MV-4-11 (cell line): ENCODE measurements around the gene CHCHD10.
A peak's percentile ranks its signal among the peaks of the same experiment; 100 is the strongest.

Experiments
- DNase-seq: peaks from one replicate; lab custom pipeline; 2025; lab: John Stamatoyannopoulos, UW

The CHCHD10 gene

DNA sequence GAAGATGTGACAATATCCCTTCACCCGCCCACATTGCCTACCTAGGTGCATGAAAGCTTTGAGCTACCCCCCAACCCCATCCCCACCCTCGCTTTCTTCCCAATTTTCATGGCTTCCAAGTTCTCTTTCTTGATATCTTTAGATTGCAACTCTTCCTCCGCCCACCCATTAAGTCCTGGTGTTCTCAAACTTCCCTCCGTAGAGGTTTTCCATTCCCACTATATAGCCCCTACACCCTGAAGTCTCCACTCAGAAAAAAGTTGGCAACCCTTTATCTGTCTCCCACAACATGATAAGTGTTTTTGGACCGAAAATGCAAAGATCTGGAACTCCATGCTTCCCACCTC lies 17.4 kb downstream of the CHCHD10 start:
- DNase-seq, result no peak

- DNase-seq, result peak; percentile 55
These were observed 17.9 kb downstream of the CHCHD10 start for GRCh38 chr22:23749841-23750301.

DNA sequence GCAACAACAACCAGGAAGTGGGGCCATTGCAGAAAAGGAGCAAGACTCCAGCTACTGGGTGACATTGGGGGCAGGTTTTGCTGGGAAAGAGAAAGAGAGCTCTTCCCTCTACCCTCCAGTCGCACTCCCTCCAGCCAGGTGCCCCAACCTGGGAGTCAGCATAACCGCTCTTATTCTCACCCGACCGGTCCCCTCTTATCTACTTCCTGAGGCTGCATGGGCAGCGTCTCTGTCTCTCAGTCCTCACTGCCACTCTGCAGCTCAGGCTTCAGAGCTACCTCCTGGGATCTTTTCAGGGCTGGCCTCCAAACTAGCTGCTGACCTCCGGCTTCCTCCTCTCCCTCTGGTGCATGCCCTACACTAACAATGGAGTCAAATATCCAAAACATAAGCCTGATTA lies 22.0 kb downstream of the CHCHD10 start:
- peak; percentile 42 for DNase-seq

DNA sequence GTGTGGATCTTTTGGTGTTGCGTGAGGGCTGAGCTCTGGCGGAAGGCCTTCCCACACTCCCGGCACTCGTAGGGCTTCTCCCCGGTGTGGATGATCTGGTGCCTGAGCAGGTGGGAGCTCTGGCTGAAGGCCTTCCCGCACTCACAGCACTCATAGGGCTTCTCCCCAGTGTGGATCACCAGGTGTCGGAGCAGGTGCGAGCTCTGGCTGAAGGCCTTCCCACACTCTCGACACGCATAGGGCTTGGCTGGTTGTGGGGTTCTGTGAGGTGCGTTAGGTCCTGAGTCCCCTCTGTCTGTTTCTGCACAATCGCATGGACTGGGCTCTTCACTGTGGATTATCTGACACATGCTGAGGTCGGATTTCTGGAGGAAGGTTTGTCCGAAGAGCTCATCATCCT lies 23.3 kb downstream of the CHCHD10 start:
- DNase-seq, result no peak

- DNase-seq, result no peak
These were observed 23.8 kb downstream of the CHCHD10 start for GRCh38 chr22:23744001-23744400.

- no peak for DNase-seq
These were observed 24.5 kb downstream of the CHCHD10 start for GRCh38 chr22:23743303-23743705.

DNA sequence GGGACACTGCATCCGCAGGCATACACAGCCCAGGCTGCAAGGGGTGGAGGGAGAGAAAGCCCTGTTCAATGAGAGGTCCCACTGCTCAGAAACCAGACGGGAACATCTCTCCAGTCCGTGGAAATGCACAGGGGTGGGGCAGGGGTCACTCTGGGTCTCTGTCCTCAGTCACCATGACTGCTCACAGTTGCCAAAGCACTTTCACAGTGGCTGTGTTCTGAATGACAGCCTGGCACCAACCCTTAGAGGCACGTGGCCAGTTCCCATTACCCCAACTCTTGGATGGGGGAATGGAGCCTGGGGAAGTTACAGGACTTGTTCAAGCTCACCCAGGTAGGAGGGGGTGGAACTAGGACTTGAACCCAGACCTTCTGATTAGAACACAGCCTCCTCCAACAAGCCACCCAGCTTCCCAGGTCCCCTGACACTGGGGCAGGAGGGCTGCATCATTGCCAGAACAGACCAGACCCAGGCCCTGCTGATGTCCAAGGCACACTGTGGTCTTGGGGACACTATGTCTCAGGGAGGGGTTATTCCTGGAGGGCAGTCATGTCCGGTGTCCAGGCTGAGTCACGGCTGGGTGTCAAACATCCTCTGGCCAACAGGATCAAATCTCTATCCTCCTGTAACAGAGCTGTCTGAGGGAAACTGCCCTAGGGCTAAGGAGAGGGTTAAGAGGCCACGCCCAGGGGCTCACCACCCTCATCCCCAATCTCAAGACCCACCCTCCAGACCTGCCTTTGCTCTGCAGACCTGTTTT lies 25.1 kb downstream of the CHCHD10 start:
- DNase-seq, result no peak

DNA sequence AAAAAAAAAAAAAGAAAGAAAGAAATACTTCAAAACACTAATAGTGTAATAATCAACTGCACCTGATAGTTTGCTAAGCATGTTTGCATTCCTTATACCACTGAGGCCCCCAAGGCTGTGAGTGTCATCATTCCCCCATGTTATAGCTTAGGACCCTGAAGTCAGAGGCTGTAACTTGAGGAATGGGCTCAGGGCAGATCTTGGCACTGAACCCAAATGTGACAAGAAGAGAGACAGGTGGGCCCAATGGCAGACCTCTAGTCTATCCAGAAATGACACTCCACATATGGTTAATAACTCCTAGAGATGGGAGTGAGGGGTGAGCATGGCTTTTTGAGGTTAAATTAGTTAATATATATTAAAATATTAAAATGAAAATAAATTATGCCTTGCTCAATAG lies 30.1 kb downstream of the CHCHD10 start:
- DNase-seq, result no peak

- DNase-seq, result peak; percentile 88
These were observed 39.7 kb downstream of the CHCHD10 start for GRCh38 chr22:23728108-23728507.

DNA sequence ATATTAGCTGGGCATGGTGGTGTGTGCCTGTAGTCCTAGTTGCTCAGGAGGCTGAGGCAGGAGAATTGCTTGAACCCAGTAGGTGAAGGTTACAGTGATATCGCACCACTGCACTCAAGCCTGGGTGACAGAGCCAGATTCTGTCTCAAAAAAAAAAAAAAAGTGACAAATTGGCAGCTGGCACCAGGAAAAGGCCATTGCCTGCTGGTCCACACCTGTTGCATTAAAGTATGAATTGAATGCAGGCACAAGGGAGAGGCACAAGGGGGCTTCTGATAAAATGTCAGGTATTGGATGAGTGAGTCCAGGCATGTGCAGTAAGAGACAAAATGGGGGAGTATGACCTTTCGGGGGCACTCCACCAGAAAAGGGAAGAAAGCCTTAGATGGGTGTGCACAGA lies 45.0 kb downstream of the CHCHD10 start:
- no peak for DNase-seq

DNA sequence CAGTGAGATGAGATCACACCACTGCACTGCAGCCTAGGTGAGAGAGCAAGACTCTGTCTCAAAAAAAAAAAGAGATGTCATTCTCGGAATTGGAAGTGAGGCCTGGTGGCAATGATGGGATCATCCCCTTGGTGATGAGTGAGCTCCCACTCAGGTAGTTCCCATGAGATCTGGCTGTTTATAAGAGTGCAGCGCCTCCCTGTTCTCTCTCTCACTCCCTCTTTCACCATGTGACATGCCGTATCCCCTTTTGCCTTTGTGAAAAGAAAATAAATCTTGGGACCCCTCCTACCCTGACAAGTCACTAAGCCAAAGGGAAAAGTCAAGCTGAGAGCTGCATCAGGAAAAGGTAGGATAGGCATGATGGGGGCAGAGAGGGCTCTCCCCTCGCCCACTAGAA lies 45.6 kb downstream of the CHCHD10 start:
- DNase-seq, result no peak

GRCh38 chr22:23720855-23721254 lies 46.9 kb downstream of the CHCHD10 start:
- no peak for DNase-seq

- no peak for DNase-seq
These were observed 49.2 kb downstream of the CHCHD10 start for GRCh38 chr22:23718371-23719165.

GRCh38 chr22:23716811-23717801 lies 50.7 kb downstream of the CHCHD10 start:
- DNase-seq, result peak; percentile 76
